TTC549 (cell line): ENCODE results near the gene DISC1.
A peak's percentile ranks its signal among the peaks of the same experiment; 100 is the strongest.

ENCODE experiments used
- FAIRE-seq: peaks from 2 replicates; lab custom pipeline; 2012; peaks lifted over from hg19 to GRCh38; lab: Jason Lieb, UNC

DISC1 gene

GRCh38 chr1:231822041-231822440 is 195.5 kb downstream of the DISC1 start:
- no peak for FAIRE-seq

- peak; percentile 17 for FAIRE-seq
Observed at GRCh38 chr1:231826566-231826965, 200.0 kb downstream of the DISC1 start.

GRCh38 chr1:231827337-231828105 is 200.9 kb downstream of the DISC1 start:
- no peak for FAIRE-seq

GRCh38 chr1:231828182-231828920 is 201.8 kb downstream of the DISC1 start:
- no peak for FAIRE-seq

- no peak for FAIRE-seq
Observed at GRCh38 chr1:231829332-231829731, 202.7 kb downstream of the DISC1 start.

GRCh38 chr1:231836227-231836893 is 209.8 kb downstream of the DISC1 start:
- FAIRE-seq: no peak

GRCh38 chr1:231838521-231838920 is 211.9 kb downstream of the DISC1 start:
- FAIRE-seq: no peak

GRCh38 chr1:231839999-231840398 is 213.4 kb downstream of the DISC1 start:
- no peak for FAIRE-seq

GRCh38 chr1:231841616-231842344 is 215.2 kb downstream of the DISC1 start:
- no peak for FAIRE-seq

- FAIRE-seq: no peak
Observed at GRCh38 chr1:231842441-231842840, 215.9 kb downstream of the DISC1 start.

GRCh38 chr1:231844986-231845502 is 218.5 kb downstream of the DISC1 start:
- no peak for FAIRE-seq

- no peak for FAIRE-seq
Observed at GRCh38 chr1:231847612-231848397, 221.2 kb downstream of the DISC1 start.

- no peak for FAIRE-seq
Observed at GRCh38 chr1:231849981-231850380, 223.4 kb downstream of the DISC1 start.

GRCh38 chr1:231850786-231851185 is 224.2 kb downstream of the DISC1 start:
- no peak for FAIRE-seq

- no peak for FAIRE-seq
Observed at GRCh38 chr1:231853588-231854207, 227.1 kb downstream of the DISC1 start.

GRCh38 chr1:231855361-231855760 is 228.8 kb downstream of the DISC1 start:
- FAIRE-seq: no peak

GRCh38 chr1:231855926-231856325 is 229.3 kb downstream of the DISC1 start:
- no peak for FAIRE-seq

GRCh38 chr1:231856426-231856825 is 229.8 kb downstream of the DISC1 start:
- FAIRE-seq: no peak

GRCh38 chr1:231856894-231857293 is 230.3 kb downstream of the DISC1 start:
- FAIRE-seq: no peak

- FAIRE-seq: no peak
Observed at GRCh38 chr1:231857609-231858135, 231.1 kb downstream of the DISC1 start.
